Measurements from ENCODE around the gene AMH.

DNA sequence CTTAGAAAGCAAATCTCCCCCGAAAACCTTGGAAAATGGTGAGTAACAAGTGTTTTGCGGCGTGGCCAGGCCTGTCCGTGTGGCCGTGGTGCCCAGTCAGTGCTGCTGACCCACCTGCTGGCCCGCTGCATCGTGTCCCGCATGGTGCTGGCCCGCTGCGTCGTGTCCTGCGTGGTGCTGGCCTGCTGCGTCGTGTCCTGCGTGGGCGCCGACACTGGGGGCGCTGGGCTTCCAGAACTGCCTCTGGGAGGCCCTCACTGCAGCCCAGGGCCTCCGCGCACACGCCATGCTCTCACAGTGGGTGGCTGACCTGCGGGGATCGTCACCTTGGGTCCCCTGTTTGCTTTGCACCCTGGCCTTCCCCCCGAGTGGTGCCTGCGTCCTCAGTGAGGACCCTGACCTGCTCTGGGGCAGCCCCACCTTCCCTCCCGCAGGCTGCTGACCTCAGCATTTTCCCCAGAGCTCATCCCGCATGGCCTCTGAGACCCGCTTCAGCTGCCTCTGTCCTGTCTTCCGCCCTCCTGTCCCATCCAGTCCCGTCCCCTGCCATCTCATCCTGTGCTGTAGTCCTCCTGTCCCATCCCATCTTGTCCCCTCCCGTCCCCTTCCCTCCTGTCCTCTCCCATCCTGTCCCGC lies 23.6 kb upstream of the AMH start:
- no peak for TF ChIP-seq POLR2A (IDR thresholded peaks at IDR 0.05)
- TF ChIP-seq, protein P1, sequence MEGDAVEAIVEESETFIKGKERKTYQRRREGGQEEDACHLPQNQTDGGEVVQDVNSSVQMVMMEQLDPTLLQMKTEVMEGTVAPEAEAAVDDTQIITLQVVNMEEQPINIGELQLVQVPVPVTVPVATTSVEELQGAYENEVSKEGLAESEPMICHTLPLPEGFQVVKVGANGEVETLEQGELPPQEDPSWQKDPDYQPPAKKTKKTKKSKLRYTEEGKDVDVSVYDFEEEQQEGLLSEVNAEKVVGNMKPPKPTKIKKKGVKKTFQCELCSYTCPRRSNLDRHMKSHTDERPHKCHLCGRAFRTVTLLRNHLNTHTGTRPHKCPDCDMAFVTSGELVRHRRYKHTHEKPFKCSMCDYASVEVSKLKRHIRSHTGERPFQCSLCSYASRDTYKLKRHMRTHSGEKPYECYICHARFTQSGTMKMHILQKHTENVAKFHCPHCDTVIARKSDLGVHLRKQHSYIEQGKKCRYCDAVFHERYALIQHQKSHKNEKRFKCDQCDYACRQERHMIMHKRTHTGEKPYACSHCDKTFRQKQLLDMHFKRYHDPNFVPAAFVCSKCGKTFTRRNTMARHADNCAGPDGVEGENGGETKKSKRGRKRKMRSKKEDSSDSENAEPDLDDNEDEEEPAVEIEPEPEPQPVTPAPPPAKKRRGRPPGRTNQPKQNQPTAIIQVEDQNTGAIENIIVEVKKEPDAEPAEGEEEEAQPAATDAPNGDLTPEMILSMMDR (IDR thresholded peaks at IDR 0.05) = no peak

All from thyroid gland (tissue), 4 donors.